ENCODE data around the gene AATF.
A peak's percentile ranks its signal among the peaks of the same experiment; 100 is the strongest.

The AATF gene

DNA sequence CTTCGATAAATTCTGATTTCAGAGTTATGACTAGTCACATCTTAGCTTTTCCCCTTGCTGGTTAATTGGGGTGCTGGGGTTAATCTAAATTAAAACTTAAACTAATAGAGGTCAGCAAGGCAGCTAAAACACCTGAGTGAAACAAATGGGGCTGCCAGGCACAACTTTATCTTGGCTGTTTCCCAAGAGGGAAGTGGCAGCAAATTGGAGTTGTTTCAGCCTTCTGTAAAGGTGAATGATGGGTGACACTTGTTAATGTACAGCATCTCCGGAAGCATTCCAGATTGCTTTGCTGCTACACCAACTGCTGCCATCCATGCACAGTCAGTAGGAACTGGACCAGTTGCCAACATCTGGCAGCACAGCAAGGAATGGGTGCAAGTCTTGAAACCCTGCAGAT lies 43.9 kb downstream of the AATF start:
- no peak for DNase-seq

DNA sequence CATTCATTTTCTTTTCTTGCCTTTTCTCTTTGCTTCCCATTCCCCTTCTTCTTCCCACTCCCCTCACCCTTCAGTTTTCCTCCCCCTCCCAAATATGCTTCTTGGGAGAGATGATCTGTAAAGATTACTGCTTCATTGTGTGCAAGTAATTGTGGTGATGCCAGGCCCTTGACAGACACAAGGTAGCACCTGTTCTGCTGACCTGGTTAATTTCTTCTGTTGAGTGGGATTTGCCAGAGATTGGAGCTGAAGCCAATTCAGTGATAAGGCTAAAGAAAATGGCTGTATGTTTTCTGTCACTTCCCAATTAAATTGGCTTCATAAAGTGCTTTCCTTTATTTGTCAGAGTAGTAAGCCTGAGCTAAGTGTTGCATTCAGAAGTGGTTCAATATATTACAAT lies 44.5 kb downstream of the AATF start:
- DNase-seq: no peak

DNA sequence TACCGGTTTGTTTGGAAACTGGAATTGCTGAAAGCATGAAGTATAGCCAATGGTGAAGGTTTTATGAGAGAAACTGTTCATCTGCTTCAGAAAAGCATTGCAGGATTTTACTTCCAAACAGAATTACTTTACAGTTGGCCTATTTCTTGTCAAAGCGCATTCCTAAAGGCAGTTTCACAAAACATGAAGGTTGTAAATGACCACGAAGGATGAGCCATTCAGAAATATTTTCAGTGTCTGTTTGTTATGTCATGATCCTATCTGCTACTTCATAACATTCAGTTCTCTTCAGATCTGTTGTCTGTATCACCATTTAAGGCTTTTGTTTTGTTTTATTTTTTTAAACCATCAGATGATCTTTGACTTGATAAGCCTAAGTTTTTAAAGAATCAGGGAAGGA lies 45.7 kb downstream of the AATF start:
- no peak for DNase-seq

DNA sequence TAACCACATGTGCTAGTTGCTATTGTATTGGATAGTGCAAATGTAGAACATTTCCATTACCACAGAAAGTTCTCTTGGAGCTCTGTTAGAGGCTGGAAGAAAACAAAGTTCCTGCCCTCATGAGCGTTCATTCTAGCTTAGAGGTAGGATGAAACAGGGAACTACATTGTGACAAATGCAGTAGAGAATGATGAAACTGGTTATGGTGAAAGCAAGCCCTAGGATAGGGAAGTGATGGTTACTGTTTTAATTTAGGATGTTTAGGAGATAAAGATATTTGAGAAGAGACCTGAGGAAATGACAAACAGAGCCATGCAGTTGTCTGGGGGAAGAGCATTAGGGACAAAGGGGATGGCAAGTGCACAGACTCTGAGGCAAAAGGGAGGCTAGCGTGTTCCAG lies 50.7 kb downstream of the AATF start:
- no peak for DNase-seq

DNA sequence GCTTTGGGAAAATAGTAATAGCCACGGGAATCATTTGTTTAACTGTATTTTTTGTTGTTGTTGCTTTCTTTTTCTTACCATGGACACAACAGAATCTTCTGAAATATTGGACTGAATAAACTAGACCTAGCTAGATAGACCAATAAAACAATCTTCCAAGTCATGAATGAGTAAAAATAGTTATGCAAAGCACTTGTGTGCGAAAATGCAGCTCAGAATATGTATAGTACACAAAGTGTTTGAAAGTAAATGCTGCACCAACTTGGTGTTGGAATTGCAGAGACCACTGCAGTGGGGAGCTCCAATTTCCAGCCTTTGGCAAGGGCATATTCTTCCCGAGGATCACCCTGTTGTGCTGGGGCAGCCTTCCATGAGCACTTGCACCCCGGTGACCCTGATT lies 68.0 kb downstream of the AATF start:
- DNase-seq: no peak

DNA sequence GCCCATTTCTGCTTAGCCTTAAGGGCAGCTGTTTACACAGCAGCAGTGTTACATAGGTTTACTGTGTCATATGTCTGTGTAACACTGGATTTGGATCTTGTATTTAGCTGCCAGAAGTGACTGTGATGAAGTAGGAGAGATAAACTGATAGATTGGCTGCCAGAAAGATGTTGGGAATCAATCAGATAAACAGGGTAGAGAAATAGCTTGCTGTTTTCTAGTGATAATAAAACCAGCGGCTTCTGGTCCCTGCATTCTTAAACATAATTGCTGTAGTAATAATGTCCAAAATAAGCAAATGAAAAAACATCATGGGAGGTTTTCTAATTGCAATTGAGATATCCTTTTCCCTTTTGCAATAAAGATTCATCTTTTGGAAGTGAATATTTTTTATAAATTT lies 68.7 kb downstream of the AATF start:
- no peak for DNase-seq

DNA sequence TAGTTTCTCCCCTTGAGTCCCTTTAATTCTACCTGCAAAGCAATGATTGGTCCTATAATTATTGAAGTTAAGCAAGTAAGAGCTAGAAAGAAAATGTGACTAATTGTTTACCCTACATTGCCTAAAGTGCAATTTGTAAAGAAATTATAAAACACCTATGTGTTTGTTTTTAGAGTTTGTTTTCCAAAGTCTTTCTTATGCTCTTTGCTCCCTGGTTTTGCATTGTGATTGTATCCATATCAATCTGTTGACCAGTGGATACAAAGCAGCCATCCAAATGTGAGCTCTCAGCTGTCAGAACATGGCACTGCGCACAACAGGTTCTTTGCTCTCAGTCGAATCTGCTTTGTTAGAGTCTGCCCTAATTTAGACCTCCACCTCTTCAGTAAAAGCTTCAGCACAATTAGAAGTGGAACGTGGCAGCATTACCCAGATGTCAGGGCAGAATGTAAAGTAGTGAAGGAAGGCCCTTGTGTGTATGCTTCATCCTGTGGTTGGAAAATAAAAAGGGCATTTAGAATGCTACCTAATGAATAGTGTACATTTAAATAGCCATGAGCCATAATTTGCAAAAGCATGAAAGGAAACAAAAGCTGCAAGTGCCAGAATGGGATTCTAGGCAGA lies 70.5 kb downstream of the AATF start:
- no peak for DNase-seq

DNA sequence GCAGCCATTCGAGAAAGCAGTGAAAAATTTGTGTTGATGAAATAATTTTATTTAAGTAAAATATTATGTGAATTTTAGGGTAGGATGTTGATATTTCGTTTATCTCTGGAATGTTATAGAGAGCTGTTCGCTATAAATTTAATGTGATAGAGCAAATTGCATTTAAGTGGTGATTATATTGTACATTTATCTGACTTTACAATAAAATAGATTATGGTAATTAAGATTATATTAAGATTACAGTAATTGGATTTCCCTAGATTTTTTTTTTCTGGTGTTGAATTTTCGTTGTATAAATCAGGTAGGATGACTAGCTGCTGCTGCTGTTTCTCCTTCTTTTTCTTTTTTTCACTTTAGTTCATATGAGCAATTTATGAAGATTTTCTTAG lies 71.0 kb downstream of the AATF start:
- DNase-seq: no peak

DNA sequence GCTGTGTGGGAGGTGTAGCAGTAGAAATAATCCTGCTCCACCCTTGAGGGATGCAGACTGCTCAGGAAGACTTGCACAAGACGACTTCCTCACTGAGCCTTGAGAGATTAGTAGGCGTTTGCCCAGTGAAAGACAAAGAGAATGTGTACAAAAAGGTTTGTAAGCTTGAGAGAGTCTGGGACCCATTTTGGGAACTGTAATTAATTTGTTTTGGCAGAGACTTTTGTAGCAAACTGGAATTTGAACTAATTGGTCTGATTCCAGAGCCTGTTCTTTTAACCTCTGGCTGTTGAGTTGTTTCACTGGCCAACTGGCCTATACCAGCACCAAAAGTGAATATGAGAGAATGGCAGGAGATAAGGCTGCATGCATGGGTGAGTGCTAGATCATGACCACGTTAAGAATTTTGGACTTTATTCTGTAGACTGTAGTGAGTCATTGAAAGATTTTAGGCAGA lies 75.5 kb downstream of the AATF start:
- DNase-seq: no peak

DNA sequence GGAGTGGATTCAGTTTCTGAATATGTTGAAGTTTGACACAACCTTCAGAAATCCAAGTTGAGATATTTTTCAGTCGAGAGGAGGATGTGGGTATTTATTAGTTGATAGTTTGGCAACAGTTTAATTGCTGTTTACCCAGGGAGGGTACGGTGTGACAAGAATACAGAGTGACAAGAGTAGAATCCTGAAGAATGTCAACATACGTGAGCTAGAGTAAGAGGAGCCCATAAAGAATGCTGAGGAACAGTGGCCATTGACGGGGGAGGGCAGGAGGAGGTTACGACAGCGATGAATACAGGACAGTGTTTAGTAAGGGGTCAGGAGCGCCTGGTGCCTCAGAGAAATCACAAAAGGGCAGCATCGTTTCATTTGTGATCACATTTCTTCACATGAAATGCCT lies 76.5 kb downstream of the AATF start:
- DNase-seq: no peak

DNA sequence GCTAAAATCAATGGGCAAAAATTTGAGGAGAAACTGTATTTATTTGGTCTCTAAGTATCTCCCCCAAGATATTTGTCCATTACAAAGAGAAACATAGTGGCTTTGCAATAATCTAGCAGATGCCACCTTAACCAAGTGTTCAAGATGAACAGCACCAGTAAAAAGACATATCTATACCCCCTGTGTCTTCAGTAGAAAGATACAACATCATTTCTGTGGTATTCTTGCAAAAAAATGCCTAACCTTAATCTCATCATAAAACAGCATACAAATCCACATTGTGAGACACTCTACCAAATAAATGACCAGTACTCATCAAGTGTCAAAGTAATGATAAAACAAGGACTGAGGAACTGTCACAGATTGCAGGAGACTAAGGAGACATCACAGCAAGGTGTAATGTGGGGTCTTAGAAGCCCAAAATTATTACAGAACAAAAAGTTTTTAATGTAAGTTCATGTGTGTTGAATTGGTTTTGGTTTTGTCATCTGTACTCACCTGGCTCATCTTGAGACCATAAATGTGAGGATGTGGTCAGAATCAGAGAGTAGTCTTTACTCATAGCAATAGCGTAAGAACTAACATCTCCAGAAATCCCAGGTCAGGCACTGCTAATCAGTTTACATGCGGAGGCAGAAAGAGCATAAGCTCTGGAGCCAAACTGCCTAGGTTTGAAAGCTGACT lies 77.2 kb downstream of the AATF start:
- DNase-seq: no peak

- no peak for DNase-seq
Observed at GRCh38 chr17:37026531-37026869, 77.7 kb downstream of the AATF start.

- DNase-seq: no peak
Observed at GRCh38 chr17:37028040-37028439, 79.3 kb downstream of the AATF start.

DNA sequence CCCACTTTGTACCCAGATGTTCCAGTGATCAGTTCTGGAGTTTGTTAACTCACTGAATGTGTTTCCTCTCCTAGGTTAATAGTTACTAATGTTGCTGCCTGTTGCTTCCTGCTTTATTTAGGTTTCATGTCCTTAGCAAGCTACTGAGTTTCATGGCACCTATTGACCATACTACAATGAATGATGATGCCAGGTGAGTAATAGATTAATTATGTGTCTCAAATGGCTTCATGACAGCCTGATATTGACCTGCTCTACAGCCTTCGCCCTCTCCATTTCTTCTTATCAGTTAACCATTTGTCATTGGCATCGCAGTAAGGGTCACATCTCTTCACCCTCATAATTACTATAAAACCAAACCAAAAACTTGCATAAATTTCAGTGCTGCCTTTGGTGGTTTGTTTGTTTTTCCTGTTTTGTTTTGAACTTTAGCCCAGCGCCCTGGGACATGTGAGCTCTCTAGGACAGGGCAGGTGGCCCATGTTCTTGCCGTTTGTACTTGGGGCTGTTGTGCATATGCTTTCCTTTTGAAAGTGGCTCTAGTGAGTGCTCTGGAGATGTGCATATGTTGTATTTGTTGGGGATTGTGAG lies 82.8 kb downstream of the AATF start:
- no peak for DNase-seq

GRCh38 chr17:37037590-37038155 lies 88.9 kb downstream of the AATF start:
- DNase-seq: no peak

GRCh38 chr17:37039269-37039668 lies 90.5 kb downstream of the AATF start:
- DNase-seq: no peak

DNA sequence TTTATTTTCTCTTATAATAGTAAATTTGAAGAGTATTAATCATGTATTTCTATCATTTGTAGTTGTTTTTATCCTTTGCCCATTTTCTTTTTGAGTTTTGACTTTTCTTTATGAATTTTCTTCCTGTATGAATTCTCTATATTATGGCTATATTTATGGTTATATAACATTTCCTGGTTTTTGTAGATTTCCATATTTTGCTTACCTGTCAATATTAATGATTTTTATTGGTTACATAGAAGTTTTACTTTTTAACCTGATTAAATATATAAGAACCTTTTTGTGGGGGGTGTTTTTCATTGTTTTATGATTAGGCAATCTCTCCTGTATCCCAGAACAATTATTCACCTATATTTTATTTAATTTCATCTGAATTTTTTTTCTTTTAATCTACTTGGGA lies 93.2 kb downstream of the AATF start:
- no peak for DNase-seq

- DNase-seq: no peak
Observed at GRCh38 chr17:37043201-37043600, 94.4 kb downstream of the AATF start.

GRCh38 chr17:37045351-37045922 lies 96.7 kb downstream of the AATF start:
- DNase-seq: no peak

- DNase-seq: peak; percentile 73
Observed at GRCh38 chr17:37047631-37048104, 98.9 kb downstream of the AATF start.

DNA sequence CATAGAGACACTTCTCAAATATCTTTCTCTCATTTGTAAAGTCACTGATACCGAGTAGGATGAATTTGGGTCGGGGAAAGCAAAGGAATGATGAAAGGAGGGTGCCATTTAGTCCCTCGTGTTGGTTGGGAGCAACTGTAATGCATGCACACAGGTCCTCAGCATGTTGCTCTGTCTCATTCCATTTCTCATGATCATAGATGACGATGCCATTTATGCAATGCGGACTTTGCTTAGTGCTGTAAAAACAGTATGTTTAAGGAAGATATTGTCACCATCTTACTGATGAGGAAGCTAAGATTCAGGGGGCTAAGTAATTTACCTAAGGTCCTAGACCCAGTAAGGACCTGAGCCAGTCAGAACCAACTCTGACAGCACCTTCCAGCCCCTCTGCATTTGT lies 100.1 kb downstream of the AATF start:
- DNase-seq: no peak

GRCh38 chr17:37050920-37051319 lies 102.2 kb downstream of the AATF start:
- no peak for DNase-seq

- DNase-seq: no peak
Observed at GRCh38 chr17:37051381-37051780, 102.6 kb downstream of the AATF start.

DNA sequence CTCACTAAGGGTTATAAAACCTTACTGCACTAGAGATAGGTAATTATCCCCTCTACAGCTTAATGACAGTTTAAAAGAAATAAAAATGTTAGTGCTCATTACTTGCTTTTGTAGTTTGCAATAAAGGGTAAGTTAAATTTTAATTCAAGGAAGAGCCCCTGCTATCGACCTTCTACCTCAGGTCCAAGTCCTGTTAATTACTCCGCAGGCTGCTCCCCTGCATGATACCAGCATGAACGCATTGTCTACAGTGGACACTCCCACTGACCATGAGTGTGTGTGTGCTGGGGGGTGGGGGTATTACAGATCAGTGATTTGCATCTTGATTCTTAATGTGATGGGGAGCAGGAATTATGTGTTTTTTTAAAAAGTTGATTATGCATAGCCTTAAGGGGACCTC lies 103.1 kb downstream of the AATF start:
- no peak for DNase-seq
